Stimulated activated CD4-positive, alpha-beta T cell treated with anti-CD3 and anti-CD28 coated beads, Interleukin-12 subunit alpha, Interleukin-12 subunit beta, amount 100 ng/mL, for 24 hours (primary cell): ENCODE measurements around the gene ABI3.
"Not testable (repeated sequence)": the region's sequence is repeated elsewhere in the genome, so short reads cannot be mapped to it uniquely, and the experiment has no call there.

Experiments used
- DNase-seq, 2 experiments: peaks; one replicate each; pipeline ENCODE4 v3.0.0-alpha.2; 2020; ENCODE audit warnings: low read depth in 2 of 2

ABI3 gene

GRCh38 chr17:49252148-49252695, 41.7 kb downstream of the ABI3 start:
- no peak for DNase-seq

GRCh38 chr17:49254066-49254465, 43.6 kb downstream of the ABI3 start:
- no peak for DNase-seq

- no peak for DNase-seq
Observed at GRCh38 chr17:49255125-49255524, 44.6 kb downstream of the ABI3 start.

GRCh38 chr17:49258394-49258793, 47.9 kb downstream of the ABI3 start:
- no peak for DNase-seq

- no peak for DNase-seq
Observed at GRCh38 chr17:49259663-49260010, 49.1 kb downstream of the ABI3 start.

- peak; percentile 21 to 39 for DNase-seq
Observed at GRCh38 chr17:49260011-49260816, 49.7 kb downstream of the ABI3 start.

GRCh38 chr17:49260817-49261291, 50.3 kb downstream of the ABI3 start:
- DNase-seq = no peak

- not testable (repeated sequence) for DNase-seq
Observed at GRCh38 chr17:49261540-49261939, 51.0 kb downstream of the ABI3 start.

GRCh38 chr17:49266233-49266632, 55.7 kb downstream of the ABI3 start:
- DNase-seq = no peak

- DNase-seq = no peak
Observed at GRCh38 chr17:49267912-49268311, 57.4 kb downstream of the ABI3 start.

GRCh38 chr17:49269356-49269755, 58.8 kb downstream of the ABI3 start:
- no peak for DNase-seq
